NCI-H2171 treated with DMSO at 0.1 percent for 48 hours (cell line): ENCODE measurements around the gene SLN.

ENCODE experiments used
- DNase-seq: peaks from one replicate; lab custom pipeline; 2025; lab: John Stamatoyannopoulos, UW

The SLN gene

DNA sequence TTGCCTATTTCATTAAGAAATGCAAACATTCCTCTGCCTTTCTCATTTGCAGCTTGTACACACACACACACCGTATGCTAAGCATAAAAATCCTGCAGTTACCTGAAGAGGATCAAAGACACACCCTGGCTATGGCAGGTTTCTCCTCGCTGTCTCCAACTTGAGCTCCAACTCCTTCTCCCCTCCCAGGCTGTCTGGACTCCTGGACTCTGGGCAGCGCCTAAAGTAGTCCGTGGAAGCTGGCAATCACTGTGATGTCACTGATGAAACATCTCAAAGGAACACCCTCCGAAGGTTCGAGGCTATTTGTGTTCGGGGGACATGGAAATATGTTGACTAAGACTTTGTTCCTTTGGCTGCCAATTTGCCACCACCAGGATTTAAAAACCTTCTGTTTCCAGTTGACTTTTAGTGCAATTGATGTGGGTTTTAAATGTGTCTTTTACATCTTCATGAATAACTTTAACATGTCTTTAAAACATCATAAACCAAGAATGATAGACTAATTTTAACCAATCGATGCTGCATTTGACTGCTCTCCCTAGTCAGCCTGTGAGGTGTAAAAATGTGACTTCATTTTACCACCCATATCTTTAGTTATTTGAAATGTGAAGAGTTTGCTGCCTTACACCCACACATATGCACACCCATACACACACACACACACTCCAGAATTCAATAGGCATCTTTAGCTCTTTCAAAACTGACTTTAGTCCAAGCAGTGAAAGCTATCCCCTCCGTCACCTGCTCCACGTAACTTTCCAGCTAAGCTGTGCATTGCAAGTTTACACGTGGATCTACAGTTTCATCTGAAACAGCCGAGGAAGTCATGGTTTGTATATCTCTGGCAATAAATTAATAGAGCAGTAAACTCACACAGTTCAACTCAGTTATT lies at the start of gene SLN:
SLN (minus strand) TSS at position 196 of the 895 bp plus-strand sequence.
- DNase-seq, result peak; percentile 64

GRCh38 chr11:107758719-107759355 lies 47.0 kb upstream of the SLN start:
- DNase-seq, result peak; percentile 46

DNA sequence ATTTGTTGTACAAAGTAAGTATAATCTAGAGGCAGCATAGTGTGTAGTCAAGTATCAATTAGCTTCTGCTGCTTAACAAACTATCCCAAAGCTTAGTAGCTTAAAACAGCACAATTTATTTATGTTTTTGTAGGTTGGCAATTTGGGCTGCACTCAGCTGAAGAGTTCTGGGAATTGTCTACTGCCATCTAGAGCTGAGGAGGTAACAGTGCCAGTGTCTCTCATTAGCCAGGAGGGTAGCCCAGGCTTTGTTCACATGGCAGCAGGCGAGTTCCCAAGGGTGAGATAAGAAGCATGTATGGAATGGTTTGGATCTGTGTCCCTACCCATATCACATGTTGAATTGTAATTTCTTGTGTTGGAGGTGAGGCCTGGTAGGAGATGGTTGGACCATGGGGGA lies 45.8 kb upstream of the SLN start:
- DNase-seq, result peak; percentile 35

DNA sequence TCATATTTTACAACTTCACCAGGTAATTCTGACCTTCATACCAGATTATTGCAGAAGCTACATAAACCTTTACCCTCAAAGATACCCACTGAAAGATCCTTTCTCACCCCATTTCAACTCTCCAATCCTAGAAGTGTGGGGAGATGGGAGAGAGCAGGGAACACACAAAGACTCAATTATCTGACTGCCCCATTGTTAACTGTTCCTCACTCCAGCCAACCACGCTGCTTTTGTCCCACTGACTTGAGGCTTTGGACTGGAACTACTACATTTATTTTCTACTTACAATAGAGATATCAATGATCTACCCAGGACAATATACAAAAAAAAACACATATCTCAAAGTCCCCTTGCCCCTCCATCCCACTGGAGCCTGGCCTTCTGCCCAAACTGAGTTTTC lies 44.7 kb upstream of the SLN start:
- no peak for DNase-seq

GRCh38 chr11:107752949-107753822 lies 41.3 kb upstream of the SLN start:
- peak; percentile 74 for DNase-seq

- no peak for DNase-seq
These were observed 40.7 kb upstream of the SLN start for GRCh38 chr11:107752508-107752907.

DNA sequence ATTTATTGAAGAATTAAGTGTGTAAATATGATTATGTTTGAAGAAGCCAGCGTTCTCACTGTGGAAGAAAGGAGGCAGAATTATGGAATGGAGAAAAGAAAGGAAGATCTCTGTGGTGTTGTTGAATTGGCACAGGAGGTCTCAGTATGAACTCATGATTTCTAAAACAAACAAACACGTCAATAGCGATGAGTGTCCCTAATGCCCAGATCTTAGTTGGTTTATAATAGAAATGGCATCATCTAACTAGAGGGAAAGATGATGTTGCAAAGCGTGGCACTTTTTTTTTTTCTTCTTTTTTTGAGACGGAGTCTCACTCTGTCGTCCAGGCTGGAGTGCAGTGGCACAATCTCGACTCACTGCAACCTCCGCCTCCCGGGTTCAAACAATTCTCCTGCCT lies 39.2 kb upstream of the SLN start:
- DNase-seq, result no peak

- no peak for DNase-seq
These were observed 38.5 kb upstream of the SLN start for GRCh38 chr11:107750313-107750712.

- DNase-seq, result no peak
These were observed 35.8 kb upstream of the SLN start for GRCh38 chr11:107747622-107748021.

DNA sequence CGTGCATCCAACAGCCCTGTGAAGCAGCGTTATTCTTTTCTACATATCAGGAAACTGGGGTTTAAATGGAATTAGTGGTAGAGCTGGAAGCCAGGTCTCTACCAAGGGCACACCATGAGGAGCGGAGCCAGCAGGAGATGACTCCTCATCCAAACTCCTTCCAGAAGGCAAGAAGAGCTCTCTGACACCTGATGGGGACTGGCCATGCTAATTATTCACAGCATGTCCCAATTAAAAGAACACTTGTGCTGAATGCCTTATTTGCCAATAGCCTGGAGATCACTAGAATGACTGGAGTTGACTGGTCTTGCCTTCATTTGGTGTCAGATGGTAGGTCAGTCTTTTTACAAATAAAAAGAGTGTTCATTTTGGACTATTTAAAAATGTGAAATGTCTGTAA lies 32.9 kb upstream of the SLN start:
- DNase-seq, result no peak

DNA sequence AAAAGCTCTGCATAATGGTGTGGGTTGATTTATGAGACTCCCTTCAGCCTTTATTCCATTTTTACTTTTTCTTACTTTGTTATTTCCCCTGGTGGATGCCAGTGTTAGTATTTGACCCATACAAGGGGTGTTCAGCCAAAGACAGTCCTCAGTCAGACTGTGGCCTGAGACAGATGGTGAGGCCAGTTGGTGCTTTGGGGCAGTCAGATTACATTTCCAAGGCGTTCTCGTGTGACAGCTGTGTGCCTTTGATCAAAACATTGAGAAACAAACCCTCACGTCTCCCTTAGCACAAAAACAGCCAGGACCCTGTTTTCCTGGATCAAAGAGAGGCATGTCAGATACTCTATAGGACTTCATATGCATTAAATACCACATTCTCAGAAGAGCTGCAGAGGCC lies 31.3 kb upstream of the SLN start:
- DNase-seq, result peak; percentile 82

DNA sequence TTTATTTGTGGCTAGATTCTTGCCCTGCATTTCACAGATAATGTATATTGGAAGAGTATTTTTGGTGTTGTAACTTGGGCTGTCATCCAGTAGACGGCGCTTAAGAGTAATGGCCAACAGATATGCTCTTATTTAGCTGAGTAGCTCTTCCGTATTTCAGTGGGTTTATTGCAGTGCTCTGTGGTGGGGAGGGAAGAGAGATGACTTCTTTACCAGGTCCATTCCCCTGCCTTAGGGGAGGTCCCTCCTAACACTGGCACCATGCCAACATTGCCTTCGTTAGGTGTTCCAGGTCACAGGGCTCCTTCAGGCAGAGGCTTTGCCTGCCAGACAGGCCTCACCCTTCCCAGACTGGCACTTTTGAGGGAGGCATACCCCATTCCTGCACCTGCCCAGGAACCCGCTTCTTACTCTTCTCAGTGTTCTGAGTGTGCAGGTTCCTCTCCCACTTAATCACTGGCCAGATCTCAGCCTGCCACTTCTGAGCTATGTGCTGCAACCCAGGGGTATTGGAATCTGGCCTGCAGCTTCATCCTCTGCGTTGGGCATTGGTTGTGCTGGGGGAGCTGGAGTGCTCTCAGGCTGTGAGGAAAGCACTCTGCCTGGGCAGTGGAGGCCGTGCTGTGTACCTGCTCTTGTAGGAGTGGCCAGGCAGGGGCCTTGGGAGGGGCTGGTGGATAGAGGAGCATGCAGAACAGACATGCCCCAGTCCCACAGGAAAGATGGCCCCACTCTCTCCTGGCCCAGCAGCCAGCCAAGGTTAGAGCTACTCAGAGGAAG lies 29.4 kb upstream of the SLN start:
- DNase-seq, result no peak

GRCh38 chr11:107740271-107740670 lies 28.4 kb upstream of the SLN start:
- DNase-seq, result no peak

DNA sequence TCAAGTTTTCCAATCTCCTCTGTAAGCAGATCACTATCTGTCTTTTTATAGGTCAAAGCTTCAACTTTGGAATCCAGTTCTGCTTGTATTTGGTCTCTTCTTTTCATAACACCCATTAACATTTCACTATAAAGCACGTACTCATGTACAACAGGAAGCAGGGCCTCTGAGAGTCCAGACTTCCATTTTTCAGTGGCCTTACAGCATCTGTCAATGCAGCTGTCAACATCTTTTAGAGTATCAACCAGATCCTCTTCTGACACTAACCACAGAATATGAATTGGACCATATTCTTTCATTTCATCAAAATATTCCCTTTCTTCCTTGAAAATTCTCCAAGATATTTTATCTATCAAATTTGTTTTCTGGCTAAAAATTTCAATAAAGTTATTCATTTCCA lies 24.7 kb upstream of the SLN start:
- DNase-seq, result no peak

DNA sequence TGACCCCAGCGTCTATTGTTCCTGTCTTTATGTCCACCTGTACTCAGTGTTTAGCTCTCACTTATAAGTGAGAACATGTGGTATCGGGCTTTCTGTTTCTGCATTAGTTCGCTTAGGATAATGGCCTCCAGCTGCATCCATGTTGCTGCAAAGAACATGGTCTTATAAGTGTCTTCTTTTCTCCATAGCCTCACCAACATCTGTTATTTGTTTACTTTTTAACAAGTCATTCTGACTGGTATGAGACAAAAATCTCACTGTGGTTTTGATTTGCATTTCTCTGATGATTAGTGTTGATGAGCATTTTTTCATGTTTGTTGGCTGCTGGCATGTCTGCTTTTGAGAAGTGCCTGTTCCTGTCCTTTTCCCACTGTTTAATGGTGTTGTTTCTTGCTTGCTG lies 21.7 kb upstream of the SLN start:
- peak; percentile 21 for DNase-seq

DNA sequence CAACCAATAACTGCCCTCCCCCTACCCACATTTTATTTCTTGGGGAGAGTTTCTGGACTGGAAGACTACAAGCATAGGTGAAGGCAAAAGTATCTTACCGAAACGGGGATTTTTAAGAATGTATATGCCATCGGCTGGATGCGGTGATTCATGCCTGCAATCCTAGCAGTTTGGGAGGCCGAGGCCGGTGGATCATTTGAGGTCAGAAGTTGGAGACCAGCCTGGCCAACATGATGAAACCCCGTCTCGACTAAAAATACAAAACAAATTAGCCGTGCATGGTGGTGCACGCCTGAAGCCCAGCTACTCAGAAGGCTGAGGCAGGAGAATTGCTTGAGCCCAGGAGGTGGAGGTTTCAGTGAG lies 20.8 kb upstream of the SLN start:
- no peak for DNase-seq

- DNase-seq, result no peak
These were observed 20.3 kb upstream of the SLN start for GRCh38 chr11:107731941-107732688.

DNA sequence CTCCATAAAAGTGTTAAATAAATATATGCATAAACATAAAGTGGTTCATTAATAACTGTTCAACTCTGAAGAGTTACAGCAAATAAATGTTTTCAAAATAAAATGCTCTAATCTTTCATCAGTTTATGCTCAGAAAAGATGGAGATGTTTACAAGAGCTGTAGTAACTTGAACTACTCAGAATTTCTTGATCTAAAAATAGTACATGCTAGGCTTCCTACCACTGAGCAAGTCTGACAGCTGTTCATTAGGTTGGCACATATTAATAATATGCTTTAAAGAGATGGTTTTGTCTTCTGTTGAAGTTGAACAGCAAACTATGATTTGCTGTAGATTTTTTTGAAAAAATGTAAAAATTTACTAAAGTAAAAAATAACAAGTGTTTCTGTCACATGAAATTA lies 10.8 kb upstream of the SLN start:
- peak; percentile 82 for DNase-seq

DNA sequence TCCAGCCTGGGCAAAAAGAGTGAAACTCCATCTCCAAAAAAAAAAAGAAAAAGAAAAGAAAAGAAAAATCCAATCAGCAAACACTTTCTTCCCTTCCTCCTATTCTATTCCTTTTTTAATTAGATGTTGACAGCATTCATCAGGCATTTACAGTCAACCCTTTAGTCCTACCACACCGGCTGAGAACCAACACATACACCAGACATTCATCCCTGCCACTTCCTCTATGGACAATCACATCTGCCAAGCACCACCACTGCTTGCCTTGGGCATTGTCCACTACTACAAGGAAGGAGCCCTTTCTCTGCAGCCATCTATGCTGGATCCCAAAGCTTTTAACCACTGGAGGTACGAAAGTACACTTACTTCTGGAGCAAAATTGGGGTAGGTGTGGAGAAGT lies 9.4 kb upstream of the SLN start:
- DNase-seq, result no peak

- DNase-seq, result peak; percentile 53
These were observed 8.5 kb upstream of the SLN start for GRCh38 chr11:107720303-107720774.
